Muscle of back (tissue), 11 donors: ENCODE results near the gene SLC25A15. TPM values are rescaled to one million over a fixed set of nuclear protein-coding genes. Genes with fewer than 3 reads are reported as not detected.
"Not testable (repeated sequence)": the region's sequence is repeated elsewhere in the genome, so short reads cannot be mapped to it uniquely, and the experiment has no call there.

Experiments
- DNase-seq, 3 donors: peaks; one replicate each; pipeline versions ENCODE4 v3.0.0 to v3.0.0-alpha.2; 2013
- polyA plus RNA-seq, 10 donors: library from polyadenylated mRNA; unstranded; fragments of 120-200 nt; gene quantifications; one replicate each; pipeline ENCODE4 v1.2.1, GENCODE V29; 2013; ENCODE audit not compliant: insufficient read length in 10 of 10

Gene SLC25A15
- polyA plus RNA-seq, 10 donors = 10.9 to 15.1 (median 13.0) TPM

- no peak for DNase-seq
Measured at GRCh38 chr13:40812724-40813445, 23.5 kb downstream of the SLC25A15 start.

DNA sequence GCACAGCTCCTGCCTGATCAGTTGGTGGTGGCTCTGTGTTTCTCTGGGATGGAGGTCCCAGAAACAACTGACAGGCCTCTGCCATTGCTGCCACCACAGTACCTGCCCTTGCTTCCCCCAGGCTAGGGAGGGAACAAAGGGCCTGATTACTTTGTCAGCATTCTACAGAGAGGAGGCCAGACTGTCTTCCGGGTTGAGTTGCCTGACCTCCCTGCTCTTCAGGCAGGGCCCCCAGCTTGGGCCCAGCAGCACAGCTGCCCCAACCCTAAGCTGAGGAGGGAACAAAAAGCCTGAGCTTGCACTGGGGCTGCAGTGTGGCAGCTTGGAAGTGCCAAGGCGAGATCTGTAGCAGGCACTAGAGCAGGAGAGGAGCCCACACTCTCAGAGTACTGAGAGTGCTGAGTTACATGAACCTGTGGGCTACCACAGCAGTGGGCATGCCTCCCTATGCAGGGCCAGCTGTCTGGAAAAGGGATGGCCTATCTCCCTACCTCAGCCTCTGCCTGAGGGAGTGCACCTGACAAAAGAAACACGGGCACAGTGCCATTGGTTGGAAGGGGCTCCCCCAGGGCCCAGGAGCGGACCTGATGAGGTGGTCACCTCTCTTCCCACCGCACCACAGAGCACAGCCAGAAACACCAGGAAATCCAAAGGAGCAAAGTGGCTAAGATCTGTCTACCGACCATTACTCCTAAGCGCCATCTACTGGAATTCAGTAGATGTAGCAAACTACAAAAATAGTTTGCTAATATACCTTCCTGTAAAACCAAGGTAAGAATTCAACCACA is 24.4 kb downstream of the SLC25A15 start:
- no peak for DNase-seq

DNA sequence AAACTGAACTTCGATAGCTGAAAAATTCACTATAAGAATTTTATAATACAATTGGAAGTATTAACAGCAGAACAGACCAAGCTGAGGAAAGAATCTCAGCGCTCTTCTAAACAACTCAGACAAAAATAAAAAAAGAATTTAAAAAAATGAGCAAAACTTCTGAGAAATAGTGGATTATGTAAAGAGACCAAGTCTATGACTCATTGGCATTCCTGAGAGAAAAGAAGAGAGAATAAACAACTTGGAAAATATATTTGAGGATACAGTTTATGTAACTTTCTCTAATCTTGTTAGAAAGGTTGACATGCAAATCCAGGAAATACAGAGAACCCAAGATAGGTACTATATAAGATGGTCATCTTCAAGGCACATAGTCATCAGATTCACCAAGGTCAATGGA is 25.4 kb downstream of the SLC25A15 start:
- DNase-seq = no peak

DNA sequence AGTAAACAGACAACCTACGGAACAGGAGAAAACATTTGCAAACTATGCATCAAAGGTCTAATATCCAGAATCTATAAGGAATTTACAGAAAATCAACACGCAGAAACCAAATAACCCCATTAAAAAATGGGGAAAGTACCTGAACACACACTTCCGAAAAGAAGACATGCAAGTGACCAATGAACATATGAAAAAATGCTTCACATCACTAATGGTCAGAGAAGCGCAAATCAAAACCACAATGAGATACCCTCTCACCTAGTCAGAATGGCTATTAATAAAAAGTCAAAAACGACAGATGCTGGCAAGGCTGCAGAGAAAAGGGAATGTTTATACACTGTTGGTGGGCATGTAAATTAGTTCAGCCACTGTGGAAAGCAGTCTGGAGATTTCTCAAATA is 29.5 kb downstream of the SLC25A15 start:
- no peak for DNase-seq

GRCh38 chr13:40819797-40820315 is 30.4 kb downstream of the SLC25A15 start:
- DNase-seq = no peak

DNA sequence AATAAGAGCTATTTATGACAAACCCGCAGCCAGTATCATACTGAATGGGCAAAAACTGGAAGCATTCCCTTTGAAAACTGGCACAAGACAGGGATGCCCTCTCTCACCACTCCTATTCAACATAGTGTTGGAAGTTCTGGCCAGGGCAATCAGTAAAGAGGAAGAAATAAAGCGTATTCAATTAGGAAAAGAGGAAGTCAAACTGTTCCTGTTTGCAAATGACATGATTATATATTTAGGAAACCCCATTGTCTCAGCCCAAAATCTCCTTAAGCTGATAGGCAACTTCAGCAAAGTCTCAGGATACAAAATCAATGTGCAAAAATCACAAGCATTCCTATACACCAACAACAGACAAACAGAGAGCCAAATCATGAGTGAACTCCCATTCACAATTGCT is 50.3 kb downstream of the SLC25A15 start:
- DNase-seq = not testable (repeated sequence)

GRCh38 chr13:40840955-40841354 is 51.5 kb downstream of the SLC25A15 start:
- DNase-seq = not testable (repeated sequence)

Other genes starting within 250 kb of the SLC25A15 start
- 10 to 100 TPM; 11.2 to 17.1 (median 13.8) TPM for gene FOXO1, start 123.0 kb upstream of the SLC25A15 start, polyA plus RNA-seq
- 10 to 100 TPM; 20.9 to 36.5 (median 29.4) TPM for gene MRPS31, start 18.4 kb upstream of the SLC25A15 start, polyA plus RNA-seq
- gene ELF1, start 229.7 kb downstream of the SLC25A15 start, polyA plus RNA-seq = 10 to 100 TPM; 25.2 to 37.2 (median 29.1) TPM